Activated CD4-positive, alpha-beta T cell treated with anti-CD3 and anti-CD28 coated beads, Interleukin-2, amount 50 U/mL, for 1 hour (primary cell): Measurements from ENCODE around the gene SCP2D1.

Experiments used
- DNase-seq: peaks from one replicate; pipeline ENCODE4 v3.0.0-alpha.2; 2020

The SCP2D1 gene

GRCh38 chr20:18815194-18815942, 1.8 kb downstream of the SCP2D1 start:
- no peak for DNase-seq

GRCh38 chr20:18822832-18823231, 9.2 kb downstream of the SCP2D1 start:
- no peak for DNase-seq

- DNase-seq, result no peak
These were observed 18.4 kb downstream of the SCP2D1 start for GRCh38 chr20:18831830-18832499.

GRCh38 chr20:18832546-18833200, 19.1 kb downstream of the SCP2D1 start:
- no peak for DNase-seq

GRCh38 chr20:18835466-18836256, 22.1 kb downstream of the SCP2D1 start:
- no peak for DNase-seq

GRCh38 chr20:18837718-18838117, 24.1 kb downstream of the SCP2D1 start:
- DNase-seq, result no peak

- no peak for DNase-seq
These were observed 26.1 kb downstream of the SCP2D1 start for GRCh38 chr20:18839507-18840247.

- no peak for DNase-seq
These were observed 26.7 kb downstream of the SCP2D1 start for GRCh38 chr20:18840248-18840645.

GRCh38 chr20:18845017-18845416, 31.4 kb downstream of the SCP2D1 start:
- DNase-seq, result no peak

- DNase-seq, result no peak
These were observed 33.7 kb downstream of the SCP2D1 start for GRCh38 chr20:18847226-18847755.

GRCh38 chr20:18849131-18849530, 35.5 kb downstream of the SCP2D1 start:
- DNase-seq, result no peak

GRCh38 chr20:18851629-18852028, 38.0 kb downstream of the SCP2D1 start:
- DNase-seq, result no peak

- no peak for DNase-seq
These were observed 38.7 kb downstream of the SCP2D1 start for GRCh38 chr20:18852318-18852717.

GRCh38 chr20:18853216-18853615, 39.6 kb downstream of the SCP2D1 start:
- DNase-seq, result no peak

- no peak for DNase-seq
These were observed 40.5 kb downstream of the SCP2D1 start for GRCh38 chr20:18853946-18854646.

GRCh38 chr20:18855882-18856281, 42.3 kb downstream of the SCP2D1 start:
- DNase-seq, result no peak

- no peak for DNase-seq
These were observed 43.3 kb downstream of the SCP2D1 start for GRCh38 chr20:18856873-18857272.

GRCh38 chr20:18857640-18858039, 44.1 kb downstream of the SCP2D1 start:
- no peak for DNase-seq

- DNase-seq, result no peak
These were observed 45.2 kb downstream of the SCP2D1 start for GRCh38 chr20:18858816-18859215.
